HepG2 (cell line): ENCODE measurements around the gene PLPPR2. TPM values are rescaled to one million over a fixed set of nuclear protein-coding genes. Genes with fewer than 3 reads are reported as not detected.

Source experiments
- ARID2 ChIP-seq: sonication (generic); formaldehyde crosslinking; IDR thresholded peaks from 2 replicates; pipeline ENCODE4 v1.8.1; 2022; ENCODE audit warnings: mild to moderate bottlenecking, missing genetic modification reagents, borderline replicate concordance
- CBFB ChIP-seq: sonication (generic); formaldehyde crosslinking; IDR thresholded peaks from 2 replicates; pipeline ENCODE4 v1.4.0; 2020; ENCODE audit warnings: missing genetic modification reagents
- CC2D1A ChIP-seq: sonication (generic); formaldehyde crosslinking; IDR thresholded peaks from 2 replicates; pipeline ENCODE4 v1.8.1; 2023; ENCODE audit warnings: mild to moderate bottlenecking, missing genetic modification reagents
- FOSL1 ChIP-seq: sonication (generic); formaldehyde crosslinking; IDR thresholded peaks from 2 replicates; pipeline ENCODE4 v1.9.0; 2021; ENCODE audit warnings: missing genetic modification reagents, borderline replicate concordance
- FOXJ3 ChIP-seq: sonication (generic); formaldehyde crosslinking; IDR thresholded peaks from 2 replicates; pipeline ENCODE4 v1.4.0; 2020; ENCODE audit warnings: missing genetic modification reagents, mild to moderate bottlenecking, borderline replicate concordance
- HMGA1 ChIP-seq: sonication (generic); formaldehyde crosslinking; conservative IDR thresholded peaks from 2 replicates; pipeline ENCODE4 v1.4.0; 2020; ENCODE audit warnings: missing genetic modification reagents
- KLF13 ChIP-seq: sonication (generic); formaldehyde crosslinking; IDR thresholded peaks from 2 replicates; pipeline ENCODE4 v1.4.0; 2020; ENCODE audit warnings: mild to moderate bottlenecking, missing genetic modification reagents
- NFYB ChIP-seq: sonication (generic); formaldehyde crosslinking; IDR thresholded peaks from 2 replicates; pipeline ENCODE4 v1.4.0; 2020; ENCODE audit warnings: missing genetic modification reagents
- NR3C1 ChIP-seq: sonication (generic); formaldehyde crosslinking; IDR thresholded peaks from 2 replicates; pipeline ENCODE4 v1.4.0; 2020; ENCODE audit warnings: missing genetic modification reagents
- PAWR ChIP-seq: sonication (generic); formaldehyde crosslinking; IDR thresholded peaks from 2 replicates; pipeline ENCODE4 v1.4.0; 2020; ENCODE audit warnings: missing genetic modification reagents, mild to moderate bottlenecking, borderline replicate concordance
- PPARG ChIP-seq: conservative IDR thresholded peaks from 2 replicates; pipeline ENCODE4 v1.6.1; 2016; ENCODE audit warnings: missing biosample characterization, missing genetic modification reagents
- SKIL ChIP-seq: sonication (generic); formaldehyde crosslinking; IDR thresholded peaks from 2 replicates; pipeline ENCODE4 v1.8.0; 2022; ENCODE audit warnings: missing genetic modification reagents, mild to moderate bottlenecking, moderate library complexity, borderline replicate concordance
- SRSF9 ChIP-seq: fragments of 200-400 bp; formaldehyde crosslinking; IDR thresholded peaks from 2 replicates; pipeline ENCODE4 v1.6.1; 2018; ENCODE audit warnings: borderline replicate concordance, mild to moderate bottlenecking, low read depth, low read length; ENCODE audit not compliant: insufficient read depth, poor library complexity, severe bottlenecking
- SUZ12 ChIP-seq: fragments of 150-350 bp; IDR thresholded peaks from 2 replicates; pipeline ENCODE4 v1.6.1; 2014; ENCODE audit warnings: low read depth, low read length
- ZKSCAN5 ChIP-seq: sonication (generic); formaldehyde crosslinking; IDR thresholded peaks from 2 replicates; pipeline ENCODE4 v1.5.1; 2020; ENCODE audit warnings: mild to moderate bottlenecking, missing genetic modification reagents
- ZNF253 ChIP-seq: sonication (generic); formaldehyde crosslinking; IDR thresholded peaks from 2 replicates; pipeline ENCODE4 v1.8.0; 2022; ENCODE audit warnings: mild to moderate bottlenecking, missing genetic modification reagents, borderline replicate concordance
- ZNF460 ChIP-seq: sonication (generic); formaldehyde crosslinking; IDR thresholded peaks from 2 replicates; pipeline ENCODE4 v1.5.1; 2020; ENCODE audit warnings: missing genetic modification reagents, mild to moderate bottlenecking, borderline replicate concordance
- ZNF652 ChIP-seq: IDR thresholded peaks from 2 replicates; pipeline ENCODE4 v1.6.1; 2016; ENCODE audit warnings: low read depth, borderline replicate concordance
- ZNF841 ChIP-seq: sonication (generic); formaldehyde crosslinking; IDR thresholded peaks from 2 replicates; pipeline ENCODE4 v1.8.1; 2023; ENCODE audit warnings: missing genetic modification reagents, borderline replicate concordance
- ZNF879 ChIP-seq: sonication (generic); formaldehyde crosslinking; IDR thresholded peaks from 2 replicates; pipeline ENCODE4 v1.8.1; 2023; ENCODE audit warnings: missing genetic modification reagents
- polyA plus RNA-seq, 8 experiments: library from polyadenylated mRNA; depleted of rRNA in 3 of 8; stranded (reverse) in 7 of 8; unstranded in 1 of 8; fragments of >200 nt; fragmentation: Illumina TruSeq in 4 of 8; extraction: Trizol in 4 of 8; gene quantifications; 2 replicates each; pipeline versions ENCODE4 v1.2.1 to v1.2.3, GENCODE V29; 2011 to 2016; ENCODE audit warnings: low read depth in 4 of 8, missing spikeins in 1 of 8, mixed read lengths in 1 of 8; ENCODE audit not compliant: insufficient read depth in 1 of 8
- total RNA-seq, 5 experiments: library from RNA; depleted of rRNA; stranded (reverse); fragments of >200 nt; fragmentation: Illumina TruSeq; extraction: Trizol; gene quantifications; 2 replicates each; pipeline ENCODE4 v1.2.3, GENCODE V29; 2016; ENCODE audit warnings: low read depth in 1 of 5
- TF ChIP-seq, protein P1 (sequence below): sonication (generic); formaldehyde crosslinking; IDR thresholded peaks from 2 replicates; pipeline ENCODE4 v1.5.0; 2020; ENCODE audit warnings: missing genetic modification reagents, mild to moderate bottlenecking, borderline replicate concordance
- TF ChIP-seq, protein P2 (sequence below): sonication (generic); formaldehyde crosslinking; IDR thresholded peaks from 2 replicates; pipeline ENCODE4 v1.4.0; 2020; ENCODE audit warnings: missing genetic modification reagents

Gene PLPPR2
- total and polyA plus RNA-seq, 2 of the 13 experiments (the other 11 are each of a cell fraction or from before 2014, with no cell fraction given): 1.5 to 2.1 TPM

- TF ChIP-seq ZNF879 (CRISPR knock-in tag) (peak; percentile 90; the same call in 1 of the 2 replicates), ZNF460 (CRISPR knock-in tag) (no peak), ZKSCAN5 (no peak), PAWR (CRISPR knock-in tag) (no peak), ARID2 (0 out of 2 replicates have a peak, but pooled peaks have one; percentile 71), SRSF9 (no peak), ZNF652 (CRISPR knock-in tag) (no peak), PPARG (CRISPR knock-in tag) (no peak), SUZ12 (no peak), NR3C1 (CRISPR knock-in tag) (no peak), FOXJ3 (CRISPR knock-in tag) (no peak), HMGA1 (no peak), CBFB (CRISPR knock-in tag) (no peak; the same call in 1 of the 2 replicates), SKIL (CRISPR knock-in tag) (peak; percentile 11; the same call in 1 of the 2 replicates), FOSL1 (CRISPR knock-in tag) (no peak), KLF13 (CRISPR knock-in tag) (no peak), NFYB (CRISPR knock-in tag) (peak; percentile 85), ZNF253 (no peak), ZNF841 (CRISPR knock-in tag) (no peak), CC2D1A (CRISPR knock-in tag) (no peak)
- TF ChIP-seq, protein P1, sequence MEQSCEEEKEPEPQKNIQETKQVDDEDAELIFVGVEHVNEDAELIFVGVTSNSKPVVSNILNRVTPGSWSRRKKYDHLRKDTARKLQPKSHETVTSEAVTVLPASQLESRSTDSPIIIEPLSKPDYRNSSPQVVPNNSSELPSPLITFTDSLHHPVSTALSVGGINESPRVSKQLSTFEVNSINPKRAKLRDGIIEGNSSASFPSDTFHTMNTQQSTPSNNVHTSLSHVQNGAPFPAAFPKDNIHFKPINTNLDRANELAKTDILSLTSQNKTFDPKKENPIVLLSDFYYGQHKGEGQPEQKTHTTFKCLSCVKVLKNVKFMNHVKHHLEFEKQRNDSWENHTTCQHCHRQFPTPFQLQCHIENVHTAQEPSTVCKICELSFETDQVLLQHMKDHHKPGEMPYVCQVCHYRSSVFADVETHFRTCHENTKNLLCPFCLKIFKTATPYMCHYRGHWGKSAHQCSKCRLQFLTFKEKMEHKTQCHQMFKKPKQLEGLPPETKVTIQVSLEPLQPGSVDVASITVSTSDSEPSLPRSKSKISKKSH: peak; percentile 98
- TF ChIP-seq, protein P2, sequence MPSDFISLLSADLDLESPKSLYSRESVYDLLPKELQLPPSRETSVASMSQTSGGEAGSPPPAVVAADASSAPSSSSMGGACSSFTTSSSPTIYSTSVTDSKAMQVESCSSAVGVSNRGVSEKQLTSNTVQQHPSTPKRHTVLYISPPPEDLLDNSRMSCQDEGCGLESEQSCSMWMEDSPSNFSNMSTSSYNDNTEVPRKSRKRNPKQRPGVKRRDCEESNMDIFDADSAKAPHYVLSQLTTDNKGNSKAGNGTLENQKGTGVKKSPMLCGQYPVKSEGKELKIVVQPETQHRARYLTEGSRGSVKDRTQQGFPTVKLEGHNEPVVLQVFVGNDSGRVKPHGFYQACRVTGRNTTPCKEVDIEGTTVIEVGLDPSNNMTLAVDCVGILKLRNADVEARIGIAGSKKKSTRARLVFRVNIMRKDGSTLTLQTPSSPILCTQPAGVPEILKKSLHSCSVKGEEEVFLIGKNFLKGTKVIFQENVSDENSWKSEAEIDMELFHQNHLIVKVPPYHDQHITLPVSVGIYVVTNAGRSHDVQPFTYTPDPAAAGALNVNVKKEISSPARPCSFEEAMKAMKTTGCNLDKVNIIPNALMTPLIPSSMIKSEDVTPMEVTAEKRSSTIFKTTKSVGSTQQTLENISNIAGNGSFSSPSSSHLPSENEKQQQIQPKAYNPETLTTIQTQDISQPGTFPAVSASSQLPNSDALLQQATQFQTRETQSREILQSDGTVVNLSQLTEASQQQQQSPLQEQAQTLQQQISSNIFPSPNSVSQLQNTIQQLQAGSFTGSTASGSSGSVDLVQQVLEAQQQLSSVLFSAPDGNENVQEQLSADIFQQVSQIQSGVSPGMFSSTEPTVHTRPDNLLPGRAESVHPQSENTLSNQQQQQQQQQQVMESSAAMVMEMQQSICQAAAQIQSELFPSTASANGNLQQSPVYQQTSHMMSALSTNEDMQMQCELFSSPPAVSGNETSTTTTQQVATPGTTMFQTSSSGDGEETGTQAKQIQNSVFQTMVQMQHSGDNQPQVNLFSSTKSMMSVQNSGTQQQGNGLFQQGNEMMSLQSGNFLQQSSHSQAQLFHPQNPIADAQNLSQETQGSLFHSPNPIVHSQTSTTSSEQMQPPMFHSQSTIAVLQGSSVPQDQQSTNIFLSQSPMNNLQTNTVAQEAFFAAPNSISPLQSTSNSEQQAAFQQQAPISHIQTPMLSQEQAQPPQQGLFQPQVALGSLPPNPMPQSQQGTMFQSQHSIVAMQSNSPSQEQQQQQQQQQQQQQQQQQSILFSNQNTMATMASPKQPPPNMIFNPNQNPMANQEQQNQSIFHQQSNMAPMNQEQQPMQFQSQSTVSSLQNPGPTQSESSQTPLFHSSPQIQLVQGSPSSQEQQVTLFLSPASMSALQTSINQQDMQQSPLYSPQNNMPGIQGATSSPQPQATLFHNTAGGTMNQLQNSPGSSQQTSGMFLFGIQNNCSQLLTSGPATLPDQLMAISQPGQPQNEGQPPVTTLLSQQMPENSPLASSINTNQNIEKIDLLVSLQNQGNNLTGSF (CRISPR knock-in tag): no peak
Observed at GRCh38 chr19:11374433-11375142, 19.4 kb downstream of the PLPPR2 start, which contains the start of gene SWSAP1 (continued).
